ENCODE measurements around the gene AMN1. TPM values are rescaled to one million over a fixed set of nuclear protein-coding genes. Genes with fewer than 3 reads are reported as not detected.

Gene AMN1
- total and polyA plus RNA-seq, 2 of the 4 experiments (the other 2 are of a cell fraction): 3.4 to 5.2 TPM

DNA sequence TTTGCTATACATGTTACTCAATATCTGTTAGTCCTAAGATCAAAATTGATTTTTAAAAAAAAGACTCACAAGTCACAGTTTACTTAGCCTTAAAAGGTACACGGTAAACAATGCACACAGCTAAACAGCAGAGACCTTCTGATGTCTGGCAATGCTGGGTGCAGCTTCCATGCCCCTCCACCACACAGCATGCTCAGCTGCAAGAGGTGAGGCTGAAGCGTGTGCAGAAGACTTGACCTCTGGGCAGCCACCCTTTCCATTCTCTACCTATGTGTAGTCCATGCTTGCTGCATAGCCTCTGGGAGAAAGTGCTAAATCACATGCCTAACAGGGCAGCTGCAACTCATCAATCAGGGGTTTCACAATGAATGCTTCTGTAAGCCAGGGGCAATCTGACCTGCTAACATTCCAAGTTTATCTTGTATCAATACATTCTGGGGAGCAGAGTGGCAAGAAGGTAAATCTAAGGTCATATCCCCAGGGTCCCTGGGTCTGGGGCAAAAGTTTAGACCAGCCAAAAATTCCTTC, 44.5 kb upstream of the AMN1 start (continued):
- TF ChIP-seq RFX5 (IDR thresholded peaks at IDR 0.05; ENCODE audit: low read depth, low read length): no peak
- TF ChIP-seq FOS (IDR thresholded peaks at IDR 0.05; ENCODE audit: low read depth, low read length): no peak
- TF ChIP-seq POLR2A (IDR thresholded peaks at IDR 0.05; ENCODE audit: low read depth, low read length): no peak

- no peak overlapping the region for H2AK5ac ChIP-seq (ENCODE audit: low read depth, low read length)
- H3K4ac ChIP-seq (ENCODE audit: low read depth, low read length): no peak overlapping the region
- no CpG with 5 or more reads among the region's 5 CpGs for WGBS, 2 experiments (ENCODE audit: extremely low coverage in 2 of 2, insufficient read length in 1 of 2)
- dilution Hi-C loops (cut with HindIII; ENCODE audit: low sequenced_read_pairs, unreplicated experiment) (no loop called here), intact Hi-C loops (cut with micrococcal nuclease) (no loop called here), in situ Hi-C loops (cut with MboI; ENCODE audit: low sequenced_read_pairs) (no loop called here)
- no peaks in the 10 kb centered on the region for H3K9me1 ChIP-seq (ENCODE audit: insufficient read depth, low read length)
- no peak overlapping the region for H4K91ac ChIP-seq (ENCODE audit: insufficient read depth, low read depth, low read length)
- no peak for TF ChIP-seq MXI1 (IDR thresholded peaks at IDR 0.05; ENCODE audit: borderline replicate concordance, low read depth, low read length)
- TF ChIP-seq CHD1 (IDR thresholded peaks at IDR 0.05; ENCODE audit: low read depth, low read length): no peak
- TF ChIP-seq FOS (IDR thresholded peaks at IDR 0.05; ENCODE audit: low read depth, low read length): no peak
- TF ChIP-seq POLR2A (IDR thresholded peaks at IDR 0.05; ENCODE audit: low read depth, low read length): no peak
- no peak overlapping the region for H3K23ac ChIP-seq (ENCODE audit: low read depth, low read length)
- H2AK9ac ChIP-seq (replicated peaks; ENCODE audit: low read depth, low read length, poor library complexity): no peak overlapping the region
- H2AFZ ChIP-seq (replicated peaks; ENCODE audit: low read length, poor library complexity): no peak overlapping the region
- no peaks in the 10 kb centered on the region for H3K9me3 ChIP-seq (ENCODE audit: control insufficient read depth, insufficient read depth, low read length)
- no peak overlapping the region for H3K56ac ChIP-seq (ENCODE audit: extremely low read depth, insufficient read depth, low read length)
- no peak overlapping the region for H2BK20ac ChIP-seq (ENCODE audit: low read depth, low read length)
- no peak overlapping the region for H3K14ac ChIP-seq (replicated peaks; ENCODE audit: low read depth, low read length)
- BruUV-seq (replicated peaks): no TSS peak
- H4K8ac ChIP-seq (ENCODE audit: low read depth in 2 of 2, low read length in 2 of 2): no peak overlapping the region
- no peak overlapping the region for H3K4me3 ChIP-seq (ENCODE audit: insufficient read depth, low read depth, low read length)
- no peaks in the 10 kb centered on the region for H3K79me1 ChIP-seq (ENCODE audit: low read depth in 1 of 2, low read length in 2 of 2)
- no peak overlapping the region for H3K27ac ChIP-seq (ENCODE audit: insufficient read depth, low read length)
- no peak for DNase-seq
- no peak overlapping the region for H2BK15ac ChIP-seq (ENCODE audit: low read depth, low read length)
- H4K5ac ChIP-seq (ENCODE audit: low read depth, low read length): no peak overlapping the region
- ChIA-PET POLR2A (ENCODE audit: unreplicated experiment) (no interaction called here), CTCF (no interaction called here)
- H3K4me2 ChIP-seq (ENCODE audit: low read depth, low read length): no peak overlapping the region
- peaks cover 2% of the 10 kb centered on the region; the same call in 1 of the 2 replicates for H3K4me1 ChIP-seq (ENCODE audit: control insufficient read depth, insufficient read depth, low read length)
- no peak overlapping the region for H2BK5ac ChIP-seq (ENCODE audit: low read depth, low read length, poor library complexity, severe bottlenecking)
- no peaks in the 10 kb centered on the region for H4K20me1 ChIP-seq (ENCODE audit: insufficient read depth, low read length)
- no peak overlapping the region for H2BK120ac ChIP-seq (ENCODE audit: low read depth, low read length)
- H3K18ac ChIP-seq (ENCODE audit: low read depth, low read length): no peak overlapping the region
- H3K27me3 ChIP-seq (ENCODE audit: control insufficient read depth, insufficient read depth, low read length): peaks cover 11% of the 10 kb centered on the region; the same call in 1 of the 2 replicates
- no peak overlapping the region for H3K9ac ChIP-seq (ENCODE audit: low read depth, low read length)
- no peaks in the 10 kb centered on the region for H3K36me3 ChIP-seq (ENCODE audit: control insufficient read depth, insufficient read depth, low read length)
- no peak for ATAC-seq (ENCODE audit: low read depth)
These were observed 43.9 kb upstream of the AMN1 start for GRCh38 chr12:31772685-31773222.
